GM23248 (cell line): ENCODE data around the gene TOR1B. TPM values are rescaled to one million over a fixed set of nuclear protein-coding genes. Genes with fewer than 3 reads are reported as not detected.
A peak's percentile ranks its signal among the peaks of the same experiment; 100 is the strongest.

Experiments used
- DNase-seq: peaks from one replicate; pipeline ENCODE4 v3.0.0-alpha.2; 2015
- H2AFZ ChIP-seq: fragments of 200-600 bp; sonication (generic); 2 replicates; pipeline ENCODE4 v1.6.1; 2016; ENCODE audit warnings: antibody characterized with exemption
- H3F3A ChIP-seq: fragments of 200-600 bp; sonication (generic); 2 replicates; pipeline ENCODE4 v1.6.1; 2016; ENCODE audit warnings: mild to moderate bottlenecking, antibody characterized with exemption, mixed run types; ENCODE audit not compliant: insufficient read depth
- H3K27ac ChIP-seq: fragments of 200-600 bp; sonication (generic); 2 replicates; pipeline ENCODE4 v1.5.1; 2016; ENCODE audit warnings: mild to moderate bottlenecking
- H3K27me3 ChIP-seq: fragments of 200-600 bp; sonication (generic); replicated peaks from 2 replicates; pipeline ENCODE4 v1.6.1; 2016; ENCODE audit warnings: mild to moderate bottlenecking; ENCODE audit not compliant: insufficient read depth
- H3K36me3 ChIP-seq: fragments of 200-600 bp; sonication (generic); 2 replicates; pipeline ENCODE4 v1.6.1; 2016; ENCODE audit warnings: low read depth, mild to moderate bottlenecking
- H3K4me1 ChIP-seq: fragments of 200-600 bp; sonication (generic); 2 replicates; pipeline ENCODE4 v1.6.1; 2016; ENCODE audit warnings: mild to moderate bottlenecking; ENCODE audit not compliant: insufficient read depth
- H3K4me2 ChIP-seq: fragments of 200-600 bp; sonication (generic); one replicate; pipeline ENCODE4 v1.6.1; 2016; ENCODE audit warnings: mild to moderate bottlenecking; ENCODE audit not compliant: unreplicated experiment
- H3K4me3 ChIP-seq: fragments of 200-600 bp; sonication (generic); 2 replicates; pipeline ENCODE4 v1.5.1; 2016; ENCODE audit warnings: mild to moderate bottlenecking
- H3K79me2 ChIP-seq: fragments of 200-600 bp; sonication (generic); 2 replicates; pipeline ENCODE4 v1.6.1; 2016; ENCODE audit warnings: mild to moderate bottlenecking; ENCODE audit not compliant: insufficient read depth
- H3K9ac ChIP-seq: fragments of 200-600 bp; sonication (generic); 2 replicates; pipeline ENCODE4 v1.6.1; 2016; ENCODE audit warnings: mild to moderate bottlenecking
- H3K9me2 ChIP-seq: fragments of 200-600 bp; sonication (generic); 2 replicates; pipeline ENCODE4 v1.6.1; 2016; ENCODE audit warnings: mixed run types, mild to moderate bottlenecking, moderate library complexity; ENCODE audit not compliant: insufficient read depth
- H3K9me3 ChIP-seq: fragments of 200-600 bp; sonication (generic); one replicate; pipeline ENCODE4 v1.6.1; 2017; ENCODE audit warnings: low read depth
- H4K20me1 ChIP-seq: fragments of 200-600 bp; sonication (generic); 2 replicates; pipeline ENCODE4 v1.6.0; 2016; ENCODE audit not compliant: insufficient read depth
- EZH2 ChIP-seq: fragments of 200-600 bp; sonication (generic); IDR thresholded peaks from 2 replicates; pipeline ENCODE4 v1.6.1; 2018; ENCODE audit warnings: antibody characterized with exemption, mild to moderate bottlenecking; ENCODE audit not compliant: insufficient read depth, poor library complexity, severe bottlenecking
- EZH2phosphoT487 ChIP-seq: fragments of 200-600 bp; sonication (generic); IDR thresholded peaks from 2 replicates; pipeline ENCODE4 v1.6.1; 2018; ENCODE audit warnings: antibody characterized with exemption, moderate library complexity, mild to moderate bottlenecking, low read depth; ENCODE audit not compliant: insufficient read depth
- WGBS, 2 experiments: methylation state at CpG; one replicate each; pipeline ENCODE4 v1.1.6; 2015 to 2017; ENCODE audit warnings: low lambda C conversion rate in 2 of 2, low coverage in 1 of 2; ENCODE audit errors: missing lambda C conversion rate in 2 of 2; 5-methylcytosine and 5-hydroxymethylcytosine counted together
- in situ Hi-C: fragments of 300-500 bp; cut with MboI; formaldehyde crosslinking; loops from 2 replicates; pipeline ENCODE4 v1.15.0; 2020
- polyA plus RNA-seq: library from polyadenylated mRNA; unstranded; fragments of >200 nt; fragmentation: Nextera tagmentation; extraction: Ambion mirVana; gene quantifications from 2 replicates; pipeline ENCODE4 v1.2.1, GENCODE V29; 2016
- total RNA-seq: library from RNA; depleted of rRNA; stranded (reverse); fragments of >200 nt; shearing (Covaris generic); gene quantifications from 2 replicates; pipeline ENCODE4 v1.2.3, GENCODE V29; 2014

TOR1B gene
- total and polyA plus RNA-seq, 2 experiments from 2014 or later: 34.5 to 55.1 TPM

DNA sequence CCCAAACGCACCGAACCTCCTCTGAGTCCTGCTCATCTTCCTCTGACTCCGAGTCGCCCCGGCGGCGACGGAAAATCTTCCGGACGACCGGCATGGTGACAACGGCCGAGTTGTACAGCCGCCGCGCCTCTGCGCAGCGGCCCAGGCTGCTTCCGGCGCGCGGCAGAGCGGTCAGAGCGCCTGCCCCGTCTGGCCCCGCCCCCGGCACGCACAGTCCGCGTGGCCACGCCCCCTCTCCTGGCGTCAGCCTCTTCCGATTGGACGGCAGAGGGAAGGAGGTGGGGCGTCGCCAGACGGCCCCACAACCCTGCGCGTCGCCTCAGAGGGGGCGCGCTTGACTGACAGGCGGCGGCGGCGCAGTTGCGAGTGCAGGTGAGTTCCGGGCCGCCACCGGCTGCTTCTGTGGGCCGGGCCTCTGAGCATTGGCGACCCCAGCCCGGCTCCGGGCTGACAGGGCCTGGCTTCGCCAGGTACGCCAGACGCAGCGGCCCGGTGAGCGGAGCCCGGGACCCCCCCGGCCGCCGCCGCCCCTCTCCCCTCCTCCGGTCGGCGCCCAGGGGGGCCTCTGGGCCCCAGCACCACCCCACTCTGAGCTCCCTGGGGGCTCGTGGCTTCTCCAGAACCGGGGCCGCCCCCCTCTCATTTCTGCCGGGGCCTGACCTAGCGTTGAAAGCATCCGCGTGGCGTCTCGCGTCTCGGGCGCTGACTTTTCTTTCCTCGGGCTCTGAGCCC is 32.3 kb downstream of the TOR1B start, which contains the start of the genes C9orf78 and USP20:
TSS of gene C9orf78 (minus strand) at position 148 of the 732 bp plus-strand sequence. CDS start at position 94, 54 bp downstream.
TSS of gene USP20 (plus strand) at position 331 of the 732 bp plus-strand sequence. CDS start 17,098 bp downstream, outside the sequence.
- Histone ChIP-seq H3K9ac (peak within 1 kb of the TSS; percentile 92), H4K20me1 (no peaks in the 10 kb centered on the region), H3F3A (peaks cover 29% of the 10 kb centered on the region), H3K9me2 (no peaks in the 10 kb centered on the region), H3K27ac (peak within 1 kb of the TSS; percentile 60), H3K4me3 (peak within 1 kb of the TSS; percentile 92), H2AFZ (peak within 1 kb of the TSS; percentile 92), H3K79me2 (peaks cover 52% of the 10 kb centered on the region), H3K27me3 (no peaks in the 10 kb centered on the region), H3K4me2 (peak within 1 kb of the TSS; percentile 97), H3K9me3 (no peaks in the 10 kb centered on the region), H3K4me1 (peaks cover 39% of the 10 kb centered on the region), H3K36me3 (peaks cover 20% of the 10 kb centered on the region; the same call in 1 of the 2 replicates)
- DNase-seq: peak; percentile 100
- no peak for TF ChIP-seq EZH2phosphoT487
- TF ChIP-seq EZH2: no peak
- WGBS, 2 experiments: 1 to 3% methylated on average over 65 to 73 of the region's 81 CpGs
- in situ Hi-C loops: no loop called here

DNA sequence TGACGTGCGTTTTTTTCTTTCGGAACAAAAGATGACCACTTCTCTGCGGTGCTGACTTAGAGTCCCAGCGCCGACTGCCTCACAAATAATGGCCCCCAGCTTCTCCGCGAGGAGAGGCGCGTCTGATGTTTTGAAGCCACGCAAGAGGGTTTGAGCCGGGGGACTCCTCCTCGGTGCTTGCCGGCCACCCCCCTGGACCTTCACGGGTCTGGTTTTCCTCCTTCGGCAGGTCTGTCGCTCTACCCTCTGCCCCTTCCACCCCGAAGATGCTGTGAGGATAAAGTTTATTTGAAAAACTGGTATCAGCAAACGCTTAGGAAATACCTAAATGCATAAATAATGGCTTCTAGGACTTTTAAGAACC is 32.9 kb downstream of the TOR1B start:
- no peaks in the 10 kb centered on the region for H3K9me2 ChIP-seq
- peaks cover 58% of the 10 kb centered on the region for H3K79me2 ChIP-seq
- no peak for TF ChIP-seq EZH2phosphoT487
- H3K9me3 ChIP-seq: no peaks in the 10 kb centered on the region
- in situ Hi-C loops: no loop called here
- H4K20me1 ChIP-seq: no peaks in the 10 kb centered on the region
- DNase-seq: no peak
- peak overlapping the region; percentile 97 for H3K4me2 ChIP-seq
- peak overlapping the region; percentile 92 for H3K9ac ChIP-seq
- peaks cover 39% of the 10 kb centered on the region for H3K4me1 ChIP-seq
- peak overlapping the region; percentile 92 for H2AFZ ChIP-seq
- no peaks in the 10 kb centered on the region for H3K27me3 ChIP-seq
- 1 to 2% methylated on average over 19 of the region's 19 CpGs for WGBS, 2 experiments
- H3K27ac ChIP-seq: peak overlapping the region; percentile 60
- H3K4me3 ChIP-seq: peak overlapping the region; percentile 92
- H3F3A ChIP-seq: peaks cover 29% of the 10 kb centered on the region
- H3K36me3 ChIP-seq: peaks cover 19% of the 10 kb centered on the region; the same call in 1 of the 2 replicates

DNA sequence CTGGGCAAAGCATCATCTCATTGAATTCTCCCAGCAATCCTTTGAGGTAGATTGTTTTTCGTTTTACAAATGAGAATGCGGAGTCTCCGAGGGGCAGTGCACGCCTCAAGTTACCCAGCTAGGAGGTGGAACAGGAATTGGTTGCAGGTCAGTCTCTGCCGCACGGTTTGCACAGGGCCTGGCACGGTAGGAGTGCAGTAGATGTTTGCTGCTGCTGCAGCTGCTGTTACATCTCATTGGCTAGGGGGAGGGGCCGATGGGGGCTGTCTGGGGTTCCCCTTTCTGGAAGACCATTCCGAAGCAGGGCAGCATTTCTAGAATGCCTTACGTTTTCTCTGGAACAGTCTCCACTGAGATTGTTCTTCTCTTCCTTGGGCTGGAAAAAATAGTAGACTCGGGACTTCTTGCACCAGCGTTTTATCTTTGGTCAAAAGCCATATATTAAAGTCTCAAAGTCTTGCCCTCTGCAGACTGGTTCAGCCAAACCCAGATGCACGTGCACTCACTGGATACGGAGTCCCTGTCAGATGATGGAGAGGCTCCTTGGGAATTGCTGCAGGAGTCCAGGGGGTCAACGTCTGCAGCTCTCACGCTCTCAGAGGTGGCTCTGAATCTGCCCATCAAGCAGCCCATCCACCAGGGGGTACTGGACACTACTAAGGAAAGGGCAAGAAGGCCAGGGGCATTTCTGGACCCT is 33.5 kb downstream of the TOR1B start:
- Histone ChIP-seq H3K9ac (peak overlapping the region; percentile 92), H3K4me2 (peak overlapping the region; percentile 97), H3K9me2 (no peaks in the 10 kb centered on the region), H3K4me1 (peaks cover 39% of the 10 kb centered on the region), H3K27ac (no peak overlapping the region; the same call in 1 of the 2 replicates), H3F3A (peaks cover 29% of the 10 kb centered on the region), H3K36me3 (peaks cover 14% of the 10 kb centered on the region; the same call in 1 of the 2 replicates), H4K20me1 (no peaks in the 10 kb centered on the region), H3K79me2 (peaks cover 64% of the 10 kb centered on the region), H3K4me3 (peak overlapping the region; percentile 92), H3K9me3 (no peaks in the 10 kb centered on the region), H3K27me3 (no peaks in the 10 kb centered on the region), H2AFZ (peak overlapping the region; percentile 92)
- peak; percentile 24 for DNase-seq
- 28 to 34% methylated on average over 15 to 16 of the region's 16 CpGs for WGBS, 2 experiments
- in situ Hi-C loops: no loop called here
- no peak for TF ChIP-seq EZH2
- TF ChIP-seq EZH2phosphoT487: no peak

DNA sequence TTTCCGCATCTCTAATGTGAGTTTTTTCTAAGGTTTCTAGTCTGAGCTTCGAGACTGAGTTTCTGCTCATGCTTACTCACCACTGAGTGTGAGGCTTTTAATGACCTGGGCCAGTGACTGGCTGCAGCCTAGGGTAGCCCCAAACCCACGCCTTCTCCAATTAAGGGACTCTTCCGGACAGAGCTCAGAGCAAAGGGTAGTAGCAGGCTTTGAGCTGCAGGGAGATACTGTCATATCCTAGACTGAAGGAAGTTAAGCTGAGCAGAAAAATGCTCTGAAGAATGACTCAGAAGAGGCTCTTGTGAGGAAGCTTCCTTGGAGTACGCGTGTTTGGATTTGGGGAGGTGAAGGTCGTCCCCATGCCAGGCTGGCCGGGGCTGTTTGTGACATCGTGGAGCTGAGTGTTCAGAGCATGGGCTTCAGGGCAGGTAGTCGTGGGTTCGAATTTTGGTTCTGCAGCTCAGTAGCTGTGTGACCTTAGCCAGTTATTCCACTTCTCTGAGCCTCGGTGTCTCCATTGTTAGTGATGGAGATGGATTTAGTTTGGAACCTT is 35.8 kb downstream of the TOR1B start:
- H3K4me1 ChIP-seq: peaks cover 32% of the 10 kb centered on the region
- no peaks in the 10 kb centered on the region for H3K27me3 ChIP-seq
- peak overlapping the region; percentile 29; the same call in 1 of the 2 replicates for H3K9ac ChIP-seq
- in situ Hi-C loops: no loop called here
- H3K4me2 ChIP-seq: peak overlapping the region; percentile 53
- no peaks in the 10 kb centered on the region for H3K36me3 ChIP-seq
- H3K9me3 ChIP-seq: no peaks in the 10 kb centered on the region
- 0 out of 2 replicates have a peak overlapping the region, but pooled peaks have one; percentile 30 for H2AFZ ChIP-seq
- H3K27ac ChIP-seq: peak overlapping the region; percentile 69
- peak; percentile 96 for DNase-seq
- H3K9me2 ChIP-seq: no peaks in the 10 kb centered on the region
- peaks cover 70% of the 10 kb centered on the region for H3K79me2 ChIP-seq
- H3K4me3 ChIP-seq: peak overlapping the region; percentile 27
- H4K20me1 ChIP-seq: no peaks in the 10 kb centered on the region
- peaks cover 29% of the 10 kb centered on the region for H3F3A ChIP-seq
- TF ChIP-seq EZH2 (no peak), EZH2phosphoT487 (no peak)
- WGBS, 2 experiments: 44 to 48% methylated on average over 12 of the region's 12 CpGs
